HEK293T (cell line): ENCODE data around the gene ZDHHC18.

ENCODE experiments used
- ARNT ChIP-seq: fragments of 450-650 bp; IDR thresholded peaks from 2 replicates; pipeline ENCODE4 v1.6.1; 2017; ENCODE audit warnings: mild to moderate bottlenecking
- CTBP1 ChIP-seq: fragments of 450-650 bp; IDR thresholded peaks from 2 replicates; pipeline ENCODE4 v1.6.1; 2016; ENCODE audit warnings: borderline replicate concordance
- FOXM1 ChIP-seq: fragments of 450-650 bp; IDR thresholded peaks from 2 replicates; pipeline ENCODE4 v1.6.1; 2017; ENCODE audit warnings: mild to moderate bottlenecking, borderline replicate concordance
- LEF1 ChIP-seq: fragments of 450-650 bp; IDR thresholded peaks from 2 replicates; pipeline ENCODE4 v1.6.1; 2017; ENCODE audit warnings: mild to moderate bottlenecking, borderline replicate concordance
- NFRKB ChIP-seq: fragments of 450-650 bp; IDR thresholded peaks from 2 replicates; pipeline ENCODE4 v1.6.1; 2016; ENCODE audit warnings: mild to moderate bottlenecking, moderate library complexity
- SUZ12 ChIP-seq: fragments of 450-650 bp; IDR thresholded peaks from 2 replicates; pipeline ENCODE4 v1.6.1; 2016; ENCODE audit warnings: mild to moderate bottlenecking

- no peak for TF ChIP-seq CTBP1
- no peak for TF ChIP-seq LEF1
- no peak for TF ChIP-seq NFRKB
- no peak for TF ChIP-seq FOXM1
- no peak for TF ChIP-seq SUZ12
- no peak for TF ChIP-seq ARNT
Observed at GRCh38 chr1:26838474-26839338, 12.2 kb downstream of the ZDHHC18 start.
